GM19240 (cell line): ENCODE measurements around the gene WFDC8.
"Not testable (repeated sequence)": the region's sequence is repeated elsewhere in the genome, so short reads cannot be mapped to it uniquely, and the experiment has no call there.

Experiments
- DNase-seq: peaks from one replicate; pipeline ENCODE4 v3.0.0; 2011; ENCODE audit warnings: low spot score; ENCODE audit not compliant: insufficient read length

WFDC8 gene

GRCh38 chr20:45579184-45579583, at the start of gene WFDC8:
WFDC8 (minus strand) TSS chr20:45579284; CDS start chr20:45579247, 37 bp downstream.
- no peak for DNase-seq

- DNase-seq = no peak
These were observed 47.5 kb upstream of the WFDC8 start for GRCh38 chr20:45626540-45626939.

GRCh38 chr20:45621593-45621992, 42.5 kb upstream of the WFDC8 start:
- no peak for DNase-seq

GRCh38 chr20:45617591-45617990, 38.5 kb upstream of the WFDC8 start:
- DNase-seq = no peak

GRCh38 chr20:45612314-45612713, 33.2 kb upstream of the WFDC8 start:
- DNase-seq = no peak

- no peak for DNase-seq
These were observed 32.0 kb upstream of the WFDC8 start for GRCh38 chr20:45611054-45611453.

- no peak for DNase-seq
These were observed 28.7 kb upstream of the WFDC8 start for GRCh38 chr20:45607810-45608209.

- no peak for DNase-seq
These were observed 16.2 kb upstream of the WFDC8 start for GRCh38 chr20:45595235-45595634.

GRCh38 chr20:45593498-45593897, 14.4 kb upstream of the WFDC8 start:
- no peak for DNase-seq

GRCh38 chr20:45592574-45593189, 13.6 kb upstream of the WFDC8 start:
- peak; percentile 18 for DNase-seq

GRCh38 chr20:45589725-45590124, 10.6 kb upstream of the WFDC8 start:
- DNase-seq = no peak

GRCh38 chr20:45588800-45589199, 9.7 kb upstream of the WFDC8 start:
- DNase-seq = no peak

GRCh38 chr20:45585986-45586385, 6.9 kb upstream of the WFDC8 start:
- DNase-seq = not testable (repeated sequence)

- DNase-seq = not testable (repeated sequence)
These were observed 5.2 kb upstream of the WFDC8 start for GRCh38 chr20:45584294-45584693.

GRCh38 chr20:45583502-45583901, 4.4 kb upstream of the WFDC8 start:
- DNase-seq = no peak

- DNase-seq = no peak
These were observed 2.6 kb upstream of the WFDC8 start for GRCh38 chr20:45581702-45582101.

- no peak for DNase-seq
These were observed 853 bp downstream of the WFDC8 start for GRCh38 chr20:45578231-45578630.

- no peak for DNase-seq
These were observed 2.1 kb downstream of the WFDC8 start for GRCh38 chr20:45576995-45577394.

- no peak for DNase-seq
These were observed 3.2 kb downstream of the WFDC8 start for GRCh38 chr20:45575931-45576330.

- DNase-seq = not testable (repeated sequence)
These were observed 9.4 kb downstream of the WFDC8 start for GRCh38 chr20:45569650-45570049.

GRCh38 chr20:45564760-45565276, 14.3 kb downstream of the WFDC8 start:
- no peak for DNase-seq

GRCh38 chr20:45555198-45555597, 23.9 kb downstream of the WFDC8 start:
- DNase-seq = no peak

- no peak for DNase-seq
These were observed 26.6 kb downstream of the WFDC8 start for GRCh38 chr20:45552456-45552855.

GRCh38 chr20:45550765-45551164, 28.3 kb downstream of the WFDC8 start:
- no peak for DNase-seq
